GM12878 (cell line): Measurements from ENCODE around the gene DPM2. TPM values are rescaled to one million over a fixed set of nuclear protein-coding genes. Genes with fewer than 3 reads are reported as not detected.

Source experiments
- ATAC-seq: fragments of 200-7000 bp; cut with Tn5 transposase; 3 replicates; pipeline ENCODE4 v1.9.1; 2020; ENCODE audit warnings: mild to moderate bottlenecking, moderate library complexity
- BruUV-seq: library from RNA; stranded (reverse); fragments of 400-500 nt; replicated peaks from 2 replicates; lab custom pipeline; 2021; lab: Mats Ljungman, UMichigan
- CTCF ChIA-PET: fragments of 300-600 bp; sonication (Branson Sonifier 250); formaldehyde crosslinking; extraction: SDS; loops from one replicate; lab custom pipeline; 2021; ENCODE audit warnings: inconsistent platforms; lab: Yijun Ruan, JAX
- POLR2A ChIA-PET: fragments of 350-600 bp; formaldehyde crosslinking; extraction: SDS; loops from one replicate; lab custom pipeline; 2021; ENCODE audit warnings: inconsistent platforms; lab: Charles Lee
- RAD21 ChIA-PET: fragments of 300-600 bp; sonication (Branson Sonifier 250); formaldehyde crosslinking; loops from one replicate; lab custom pipeline; 2023; ENCODE audit warnings: antibody characterized with exemption; ENCODE audit not compliant: unreplicated experiment; lab: Charles Lee
- SMC1A ChIA-PET: fragments of 300-600 bp; sonication (Branson Sonifier 250); formaldehyde crosslinking; loops from one replicate; lab custom pipeline; 2023; ENCODE audit not compliant: unreplicated experiment, uncharacterized antibody; lab: Charles Lee
- DNase-seq: peaks from one replicate; pipeline ENCODE4 v3.0.0-alpha.2; 2011; ENCODE audit warnings: low read depth, low spot score
- FAIRE-seq: peaks from 3 replicates; lab custom pipeline; 2011; peaks lifted over from hg19 to GRCh38; lab: Jason Lieb, UNC
- H2AFZ ChIP-seq: 2 replicates; pipeline ENCODE4 v1.6.0; 2011; ENCODE audit warnings: low read depth, low read length, control low read depth; ENCODE audit not compliant: control insufficient read depth
- H3K27ac ChIP-seq: 2 replicates; pipeline ENCODE4 v1.5.1; 2011; ENCODE audit warnings: control low read depth; ENCODE audit not compliant: control insufficient read depth, insufficient read depth
- H3K27me3 ChIP-seq, 2 experiments: replicated peaks in 1 of 2; 2 replicates each; pipeline versions ENCODE4 v1.6.0 to v1.6.1; 2011; ENCODE audit warnings: low read length in 1 of 2; ENCODE audit not compliant: control insufficient read depth in 2 of 2, insufficient read depth in 2 of 2
- H3K36me3 ChIP-seq, 2 experiments: 2 replicates each; pipeline ENCODE4 v1.5.1; 2011; ENCODE audit warnings: low read length in 1 of 2; ENCODE audit not compliant: control insufficient read depth in 2 of 2, insufficient read depth in 2 of 2
- H3K4me1 ChIP-seq: 2 replicates; pipeline ENCODE4 v1.6.1; 2011; ENCODE audit warnings: mild to moderate bottlenecking, low read length, moderate library complexity, mixed read lengths; ENCODE audit not compliant: control insufficient read depth, insufficient read depth
- H3K4me2 ChIP-seq: 2 replicates; pipeline ENCODE4 v1.6.0; 2011; ENCODE audit warnings: control low read depth; ENCODE audit not compliant: control insufficient read depth, insufficient read depth
- H3K4me3 ChIP-seq: fragments of 200-600 bp; sonication (generic); 2 replicates; pipeline ENCODE4 v1.5.1; 2016
- H3K79me2 ChIP-seq: 2 replicates; pipeline ENCODE4 v1.6.0; 2011; ENCODE audit warnings: low read length; ENCODE audit not compliant: control insufficient read depth, insufficient read depth
- H3K9ac ChIP-seq: 2 replicates; pipeline ENCODE4 v1.8.0; 2011; ENCODE audit warnings: low read length, control low read depth, mixed read lengths; ENCODE audit not compliant: control insufficient read depth, insufficient read depth
- H3K9me3 ChIP-seq: replicated peaks from 3 replicates; pipeline ENCODE4 v1.5.1; 2011; ENCODE audit warnings: mild to moderate bottlenecking, low read length; ENCODE audit not compliant: control insufficient read depth, insufficient read depth
- H4K20me1 ChIP-seq: 2 replicates; pipeline ENCODE4 v1.6.0; 2011; ENCODE audit not compliant: control insufficient read depth, insufficient read depth
- BHLHE40 ChIP-seq, 2 experiments: fragments of 450-650 bp in 1 of 2; IDR thresholded peaks; 2 replicates each; pipeline ENCODE4 v1.6.1; 2011 to 2017; ENCODE audit warnings: low read depth in 2 of 2, borderline replicate concordance in 1 of 2, improper control_type of control experiment in 1 of 2, low read length in 1 of 2, mild to moderate bottlenecking in 1 of 2
- CBX3 ChIP-seq: fragments of 200-600 bp; sonication (generic); IDR thresholded peaks from 2 replicates; pipeline ENCODE4 v1.6.1; 2016; ENCODE audit warnings: low read depth, borderline replicate concordance
- CREM ChIP-seq: IDR thresholded peaks from 2 replicates; pipeline ENCODE4 v1.6.1; 2014; ENCODE audit warnings: antibody characterized with exemption, low read depth
- FOS ChIP-seq: IDR thresholded peaks from 3 replicates; pipeline ENCODE4 v1.6.1; 2011; ENCODE audit warnings: borderline replicate concordance; ENCODE audit not compliant: insufficient read length; ENCODE audit errors: extremely low read depth
- FOXK2 ChIP-seq: fragments of 450-650 bp; IDR thresholded peaks from 2 replicates; pipeline ENCODE4 v1.6.1; 2017; ENCODE audit warnings: mild to moderate bottlenecking, moderate library complexity
- IKZF1 ChIP-seq: fragments of 450-650 bp; conservative IDR thresholded peaks from 2 replicates; pipeline ENCODE4 v1.6.1; 2017; ENCODE audit warnings: antibody characterized with exemption, mild to moderate bottlenecking
- IKZF2 ChIP-seq, 2 experiments: fragments of 450-650 bp; IDR thresholded peaks; 2 replicates each; pipeline ENCODE4 v1.6.1; 2017; ENCODE audit warnings: mild to moderate bottlenecking in 2 of 2, moderate library complexity in 2 of 2
- LARP7 ChIP-seq: fragments of 450-650 bp; IDR thresholded peaks from 2 replicates; pipeline ENCODE4 v1.6.1; 2017; ENCODE audit warnings: mild to moderate bottlenecking
- MYC ChIP-seq: IDR thresholded peaks from 2 replicates; pipeline ENCODE4 v1.6.1; 2011; ENCODE audit warnings: mild to moderate bottlenecking, low read length, moderate library complexity, inconsistent platforms; ENCODE audit not compliant: insufficient read depth, insufficient replicate concordance, insufficient read length, severe bottlenecking
- NR2F1 ChIP-seq: fragments of 450-650 bp; conservative IDR thresholded peaks from 2 replicates; pipeline ENCODE4 v1.6.1; 2017; ENCODE audit warnings: mild to moderate bottlenecking
- PAX8 ChIP-seq: fragments of 450-650 bp; IDR thresholded peaks from 2 replicates; pipeline ENCODE4 v1.6.1; 2017; ENCODE audit warnings: mild to moderate bottlenecking, moderate library complexity
- RAD21 ChIP-seq: IDR thresholded peaks from 2 replicates; pipeline ENCODE4 v1.6.1; 2011; ENCODE audit warnings: mild to moderate bottlenecking, low read depth, low read length, moderate library complexity; ENCODE audit not compliant: insufficient read depth
- RELA ChIP-seq: fragments of 450-650 bp; IDR thresholded peaks from 2 replicates; pipeline ENCODE4 v1.8.0; 2014; ENCODE audit warnings: borderline replicate concordance; ENCODE audit not compliant: partially characterized antibody
- RUNX3 ChIP-seq: IDR thresholded peaks from 2 replicates; pipeline ENCODE4 v1.6.1; 2012; ENCODE audit warnings: low read length, inconsistent platforms
- SMC3 ChIP-seq: IDR thresholded peaks from 2 replicates; pipeline ENCODE4 v1.6.1; 2011; ENCODE audit warnings: low read length, improper control_type of control experiment, borderline replicate concordance
- TCF12 ChIP-seq: IDR thresholded peaks from 2 replicates; pipeline ENCODE4 v1.6.1; 2011; ENCODE audit warnings: low read depth, mild to moderate bottlenecking, low read length
- YY1 ChIP-seq: IDR thresholded peaks from 2 replicates; pipeline ENCODE4 v1.6.1; 2011; ENCODE audit warnings: low read depth, mild to moderate bottlenecking, low read length
- WGBS: methylation state at CpG from one replicate; pipeline ENCODE4 v1.1.6; 2016; ENCODE audit warnings: low lambda C conversion rate; ENCODE audit not compliant: insufficient replicate concordance, insufficient coverage; ENCODE audit errors: missing lambda C conversion rate; 5-methylcytosine and 5-hydroxymethylcytosine counted together
- in situ Hi-C: fragments of 300-500 bp; cut with MboI; formaldehyde crosslinking; loops from 9 replicates; pipeline ENCODE4 v1.14.3; 2018; ENCODE audit warnings: mixed read lengths
- intact Hi-C: fragments of 100-400 bp; cut with micrococcal nuclease; formaldehyde crosslinking; loops from one replicate; pipeline ENCODE4 v1.14.2; 2022; ENCODE audit not compliant: unreplicated experiment
- polyA plus RNA-seq, 11 experiments: library from polyadenylated mRNA; depleted of rRNA in 4 of 11; unstranded in 6 of 11; stranded (reverse) in 5 of 11; fragments of >200 nt; fragmentation: Nextera tagmentation in 4 of 11; fragmentation: Illumina TruSeq in 1 of 11; extraction: Ambion mirVana in 4 of 11; extraction: Trizol in 1 of 11; gene quantifications; 1 replicate in 1 of 11; 2 replicates in 10 of 11; pipeline versions ENCODE4 v1.2.1 to v1.2.3, GENCODE V29; 2011 to 2016; ENCODE audit warnings: inconsistent platforms in 2 of 11, missing spikeins in 2 of 11, low read depth in 1 of 11
- total RNA-seq, 4 experiments: library from RNA; depleted of rRNA in 3 of 4; stranded (reverse); fragments of >200 nt in 3 of 4; fragmentation: Illumina TruSeq in 1 of 4; extraction: Trizol in 1 of 4; gene quantifications; 2 replicates each; pipeline versions ENCODE4 v1.2.1 to v1.2.3, GENCODE V29; 2013 to 2021
- TF ChIP-seq, protein P1 (sequence below): fragments of 450-650 bp; IDR thresholded peaks from 2 replicates; pipeline ENCODE4 v1.6.1; 2017; ENCODE audit warnings: mild to moderate bottlenecking, low read depth, inconsistent platforms; ENCODE audit not compliant: poor library complexity, severe bottlenecking
- TF ChIP-seq, protein P2 (sequence below): fragments of 150-350 bp; IDR thresholded peaks from 2 replicates; pipeline ENCODE4 v1.6.1; 2016; ENCODE audit warnings: low read depth, low read length

Gene DPM2
- total and polyA plus RNA-seq, 10 of the 15 experiments (the other 5 are each of a cell fraction or from before 2014, with no cell fraction given): 22.7 to 77.9 (median 44.7) TPM

DNA sequence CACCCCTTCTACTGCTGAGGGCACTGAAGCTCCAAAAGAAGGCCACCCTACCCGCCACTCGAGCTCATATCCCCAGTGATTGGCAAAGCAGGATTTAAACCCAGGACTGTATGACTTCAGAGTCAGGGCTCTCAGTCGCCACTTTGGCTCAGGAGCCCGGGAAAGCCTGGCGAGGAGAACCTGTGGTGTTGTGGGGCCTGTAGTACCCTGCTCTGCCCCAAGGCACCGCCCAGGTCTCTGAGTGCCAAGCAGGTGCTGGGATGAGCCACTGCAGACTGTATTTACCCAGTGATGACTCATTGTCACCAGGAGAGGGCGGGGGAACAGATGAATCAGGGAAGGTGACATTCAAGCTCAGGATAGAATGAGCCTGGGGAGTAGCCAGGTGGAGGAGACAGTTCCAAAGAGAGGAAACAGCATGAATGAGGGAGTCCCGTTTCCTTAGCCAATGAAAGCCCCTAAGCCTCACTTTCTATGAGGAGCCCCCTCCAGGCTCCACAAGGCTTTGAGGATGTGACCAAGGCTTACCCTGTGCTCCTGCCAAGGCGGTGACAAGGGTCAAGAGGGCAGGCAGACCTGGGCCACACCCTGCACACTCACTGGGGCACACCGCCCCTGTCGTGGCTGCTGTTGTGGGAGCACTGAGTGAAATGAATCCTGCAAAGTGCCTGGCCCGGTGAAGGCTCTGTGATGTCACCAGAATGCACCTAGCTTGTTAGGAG lies 17.8 kb upstream of the DPM2 start:
- DNase-seq (no peak), ATAC-seq (peak; percentile 99), FAIRE-seq (no peak)
- in situ Hi-C loops (no loop called here), intact Hi-C loops (loop anchor here (1.0 kb wide), 1 partner anchor 80 kb away; no protein-coding TSS in a partner anchor)
- Histone ChIP-seq H3K4me2 (no peak overlapping the region), H2AFZ (no peak overlapping the region), H3K9ac (no peak overlapping the region), H4K20me1 (0 out of 2 replicates have a peak, but pooled peaks cover 3% of the 10 kb centered on the region), H3K36me3 (no peaks in the 10 kb centered on the region), H3K9me3 (no peaks in the 10 kb centered on the region), H3K4me3 (no peak overlapping the region), H3K27ac (no peak overlapping the region), H3K27me3 (no peaks in the 10 kb centered on the region), H3K4me1 (peaks cover 14% of the 10 kb centered on the region), H3K79me2 (peaks cover 3% of the 10 kb centered on the region)
- ChIA-PET SMC1A (interaction anchor here (0.5 to 6.7 kb wide), 18 partner anchors 15 to 192 kb away, joined by 3 to 96 read pairs (median 4); partner anchors contain the start of gene EEIG1), CTCF (interaction anchor here (0.6 to 13.8 kb wide), 23 partner anchors 13 to 173 kb away, joined by 3 to 332 read pairs (median 5); partner anchors contain the start of gene EEIG1), RAD21 (interaction anchor here (0.6 to 4.4 kb wide), 20 partner anchors 16 to 171 kb away, joined by 3 to 80 read pairs (median 5); partner anchors contain the start of genes EEIG1, NAIF1, SLC25A25 and ST6GALNAC4), POLR2A (interaction anchor here (0.6 to 2.7 kb wide), 5 partner anchors 64 to 174 kb away, joined by 3 to 10 read pairs (median 4); no protein-coding TSS in a partner anchor)
- 32% methylated on average over 12 of the region's 12 CpGs for WGBS
- BruUV-seq: no TSS peak
- TF ChIP-seq IKZF1 (peak; percentile 24; the same call in 1 of the 2 replicates), LARP7 (no peak), RAD21 (peak; percentile 70), BHLHE40 (IDR thresholded peaks at IDR 0.05; ENCODE audit: borderline replicate concordance in 1 of 2, low read depth in 2 of 2, low read length in 1 of 2) (no peak), MYC (no peak), RELA (no peak), PAX8 (no peak), FOS (no peak), IKZF2 (IDR thresholded peaks at IDR 0.05) (peak in 1 of 2 experiments; percentile 43; a peak in 1 of 4 replicates), RUNX3 (0 out of 2 replicates have a peak, but pooled peaks have one; percentile 12), TCF12 (0 out of 2 replicates have a peak, but pooled peaks have one; percentile 12), NR2F1 (peak; percentile 64), SMC3 (peak; percentile 76), CBX3 (no peak), YY1 (peak; percentile 61; the same call in 1 of the 2 replicates), CREM (peak; percentile 25; the same call in 1 of the 2 replicates), FOXK2 (no peak)
- TF ChIP-seq, protein P1, sequence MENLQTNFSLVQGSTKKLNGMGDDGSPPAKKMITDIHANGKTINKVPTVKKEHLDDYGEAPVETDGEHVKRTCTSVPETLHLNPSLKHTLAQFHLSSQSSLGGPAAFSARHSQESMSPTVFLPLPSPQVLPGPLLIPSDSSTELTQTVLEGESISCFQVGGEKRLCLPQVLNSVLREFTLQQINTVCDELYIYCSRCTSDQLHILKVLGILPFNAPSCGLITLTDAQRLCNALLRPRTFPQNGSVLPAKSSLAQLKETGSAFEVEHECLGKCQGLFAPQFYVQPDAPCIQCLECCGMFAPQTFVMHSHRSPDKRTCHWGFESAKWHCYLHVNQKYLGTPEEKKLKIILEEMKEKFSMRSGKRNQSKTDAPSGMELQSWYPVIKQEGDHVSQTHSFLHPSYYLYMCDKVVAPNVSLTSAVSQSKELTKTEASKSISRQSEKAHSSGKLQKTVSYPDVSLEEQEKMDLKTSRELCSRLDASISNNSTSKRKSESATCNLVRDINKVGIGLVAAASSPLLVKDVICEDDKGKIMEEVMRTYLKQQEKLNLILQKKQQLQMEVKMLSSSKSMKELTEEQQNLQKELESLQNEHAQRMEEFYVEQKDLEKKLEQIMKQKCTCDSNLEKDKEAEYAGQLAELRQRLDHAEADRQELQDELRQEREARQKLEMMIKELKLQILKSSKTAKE: no peak
- TF ChIP-seq, protein P2, sequence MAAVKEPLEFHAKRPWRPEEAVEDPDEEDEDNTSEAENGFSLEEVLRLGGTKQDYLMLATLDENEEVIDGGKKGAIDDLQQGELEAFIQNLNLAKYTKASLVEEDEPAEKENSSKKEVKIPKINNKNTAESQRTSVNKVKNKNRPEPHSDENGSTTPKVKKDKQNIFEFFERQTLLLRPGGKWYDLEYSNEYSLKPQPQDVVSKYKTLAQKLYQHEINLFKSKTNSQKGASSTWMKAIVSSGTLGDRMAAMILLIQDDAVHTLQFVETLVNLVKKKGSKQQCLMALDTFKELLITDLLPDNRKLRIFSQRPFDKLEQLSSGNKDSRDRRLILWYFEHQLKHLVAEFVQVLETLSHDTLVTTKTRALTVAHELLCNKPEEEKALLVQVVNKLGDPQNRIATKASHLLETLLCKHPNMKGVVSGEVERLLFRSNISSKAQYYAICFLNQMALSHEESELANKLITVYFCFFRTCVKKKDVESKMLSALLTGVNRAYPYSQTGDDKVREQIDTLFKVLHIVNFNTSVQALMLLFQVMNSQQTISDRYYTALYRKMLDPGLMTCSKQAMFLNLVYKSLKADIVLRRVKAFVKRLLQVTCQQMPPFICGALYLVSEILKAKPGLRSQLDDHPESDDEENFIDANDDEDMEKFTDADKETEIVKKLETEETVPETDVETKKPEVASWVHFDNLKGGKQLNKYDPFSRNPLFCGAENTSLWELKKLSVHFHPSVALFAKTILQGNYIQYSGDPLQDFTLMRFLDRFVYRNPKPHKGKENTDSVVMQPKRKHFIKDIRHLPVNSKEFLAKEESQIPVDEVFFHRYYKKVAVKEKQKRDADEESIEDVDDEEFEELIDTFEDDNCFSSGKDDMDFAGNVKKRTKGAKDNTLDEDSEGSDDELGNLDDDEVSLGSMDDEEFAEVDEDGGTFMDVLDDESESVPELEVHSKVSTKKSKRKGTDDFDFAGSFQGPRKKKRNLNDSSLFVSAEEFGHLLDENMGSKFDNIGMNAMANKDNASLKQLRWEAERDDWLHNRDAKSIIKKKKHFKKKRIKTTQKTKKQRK: no peak
